SKM-1 treated with dmso at 0.1 percent for 144 hours (cell line): ENCODE results near the gene SMIM24.
"Not testable (repeated sequence)": the region's sequence is repeated elsewhere in the genome, so short reads cannot be mapped to it uniquely, and the experiment has no call there.

Experiments
- DNase-seq: peaks from one replicate; lab custom pipeline; 2025; ENCODE audit not compliant: unreplicated experiment; lab: John Stamatoyannopoulos, UW

The SMIM24 gene

DNA sequence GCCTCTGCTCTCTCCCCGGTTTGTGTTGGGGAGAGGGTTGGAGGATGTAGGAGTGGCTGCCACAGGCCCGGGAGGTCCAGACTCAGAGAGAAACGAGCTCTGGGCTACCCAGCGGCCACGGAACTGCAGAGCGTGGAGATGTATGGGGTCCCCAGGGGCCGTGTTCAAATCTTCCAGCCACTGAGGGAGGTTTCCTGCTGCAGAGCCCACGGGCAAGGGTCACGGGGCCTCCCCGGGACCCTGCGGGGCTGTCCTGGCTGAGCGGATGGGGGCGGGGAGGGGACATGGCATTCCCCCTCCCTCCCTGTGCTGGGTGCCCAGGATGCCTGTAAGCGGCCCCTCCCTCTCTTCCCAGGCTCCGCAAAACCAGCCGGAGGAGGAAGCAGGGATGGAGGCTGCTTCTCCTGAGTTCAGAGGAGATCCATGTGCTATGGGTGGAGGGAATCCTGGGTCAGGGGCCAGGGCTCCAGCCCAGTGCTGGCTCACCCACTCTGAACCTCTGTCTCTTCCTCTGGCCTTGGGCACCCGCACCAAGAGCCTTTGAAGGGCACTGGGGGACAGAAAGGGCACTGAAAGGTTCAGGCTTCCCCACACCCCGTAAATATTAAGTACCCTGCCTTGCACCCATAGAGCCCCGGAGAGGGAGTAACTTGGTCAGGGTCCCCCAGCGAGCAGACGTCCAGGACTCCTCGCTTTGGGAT is 22.6 kb downstream of the SMIM24 start:
- DNase-seq, result no peak

GRCh38 chr19:3456925-3457527 is 23.3 kb downstream of the SMIM24 start:
- DNase-seq, result no peak

GRCh38 chr19:3455960-3456601 is 24.2 kb downstream of the SMIM24 start:
- DNase-seq, result no peak

GRCh38 chr19:3455393-3455955 is 24.9 kb downstream of the SMIM24 start:
- no peak for DNase-seq

DNA sequence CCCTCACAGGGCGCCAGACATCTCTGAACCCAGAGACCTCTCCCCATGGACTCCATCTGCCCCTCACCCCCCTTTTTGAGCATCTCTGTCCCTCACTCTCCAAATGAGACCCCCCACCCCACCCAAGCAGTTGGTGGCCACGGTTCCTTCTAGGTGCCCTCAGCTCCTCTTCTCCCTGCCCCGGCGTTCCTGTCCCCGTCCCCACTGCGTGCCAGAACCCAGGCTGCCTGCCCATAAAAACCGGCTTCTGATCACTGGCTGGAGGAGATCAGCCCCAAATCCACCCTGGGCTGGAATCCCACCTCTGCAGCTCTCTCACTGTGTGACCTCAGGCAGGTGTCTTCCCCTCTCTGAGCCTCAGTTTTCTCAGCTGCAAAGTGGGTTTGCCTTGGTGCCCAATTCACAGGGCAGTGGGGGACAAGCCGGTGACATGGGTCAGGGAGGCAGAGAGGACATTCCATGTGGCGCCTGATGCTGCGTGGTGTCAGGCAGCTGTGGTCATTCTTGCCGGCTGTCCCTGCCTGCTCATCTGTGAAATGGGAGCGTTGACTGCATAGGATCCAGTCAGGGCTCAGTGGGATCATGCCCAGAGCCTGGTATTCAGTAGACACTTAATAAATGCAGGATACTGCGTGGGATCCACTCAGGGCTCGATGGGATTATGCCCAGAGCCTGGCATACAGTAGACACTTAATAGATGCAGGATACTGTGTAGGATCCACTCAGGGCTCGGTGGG is 25.5 kb downstream of the SMIM24 start:
- DNase-seq, result no peak

- DNase-seq, result no peak
Measured at GRCh38 chr19:3453840-3454239, 26.5 kb downstream of the SMIM24 start.

GRCh38 chr19:3452942-3453214 is 27.4 kb downstream of the SMIM24 start:
- DNase-seq, result not testable (repeated sequence)

- DNase-seq, result no peak
Measured at GRCh38 chr19:3452171-3452941, 28.0 kb downstream of the SMIM24 start.

DNA sequence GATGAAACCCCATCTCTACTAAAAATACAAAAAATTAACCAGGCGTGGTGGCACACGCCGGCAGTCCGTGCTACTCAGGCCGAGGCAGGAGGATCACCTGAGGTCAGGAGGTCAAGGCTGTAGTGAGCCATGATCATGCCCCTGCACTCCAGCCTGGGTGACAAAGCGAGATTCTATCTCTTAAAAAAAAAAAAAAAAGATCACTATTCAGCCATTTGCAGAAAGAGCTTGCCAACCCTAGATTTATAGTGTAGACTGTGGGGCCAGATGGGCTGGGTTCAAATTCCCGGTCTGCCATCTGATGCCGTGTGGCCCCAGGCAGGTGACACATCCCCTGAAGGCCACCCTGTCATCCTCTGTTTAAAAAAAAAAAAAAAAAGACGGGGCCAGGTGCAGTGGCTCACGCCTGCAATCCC is 28.9 kb downstream of the SMIM24 start:
- DNase-seq, result no peak

DNA sequence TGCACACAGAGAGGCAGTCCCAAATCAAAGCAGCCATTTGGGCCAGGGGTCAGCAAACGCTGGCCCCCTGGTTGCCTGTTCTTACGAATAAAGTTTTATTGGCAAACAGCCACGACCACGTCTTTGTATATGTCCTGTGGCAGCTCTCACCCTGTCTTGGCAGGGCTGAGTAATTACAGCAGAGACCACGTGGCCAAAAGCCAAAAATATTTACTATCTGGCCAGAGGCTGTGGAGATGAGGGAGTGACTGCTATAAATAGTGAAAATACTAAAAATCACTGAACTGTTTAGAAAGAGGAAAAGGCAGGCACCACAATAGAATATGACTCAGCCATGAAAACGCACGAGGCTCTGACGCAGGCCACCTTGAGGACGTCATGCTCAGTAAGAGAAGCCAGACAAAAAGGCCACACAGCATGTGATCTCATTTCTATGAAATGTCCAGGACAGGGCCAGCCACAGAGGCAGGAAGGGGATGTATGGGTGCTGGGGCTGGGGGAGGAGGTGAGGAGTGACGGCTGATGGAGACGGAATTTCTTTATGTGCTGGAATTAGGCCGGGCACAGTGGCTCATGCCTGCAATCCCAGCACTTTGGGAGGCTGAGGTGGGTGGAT is 29.4 kb downstream of the SMIM24 start:
- no peak for DNase-seq

- no peak for DNase-seq
Measured at GRCh38 chr19:3448616-3449334, 31.6 kb downstream of the SMIM24 start.

DNA sequence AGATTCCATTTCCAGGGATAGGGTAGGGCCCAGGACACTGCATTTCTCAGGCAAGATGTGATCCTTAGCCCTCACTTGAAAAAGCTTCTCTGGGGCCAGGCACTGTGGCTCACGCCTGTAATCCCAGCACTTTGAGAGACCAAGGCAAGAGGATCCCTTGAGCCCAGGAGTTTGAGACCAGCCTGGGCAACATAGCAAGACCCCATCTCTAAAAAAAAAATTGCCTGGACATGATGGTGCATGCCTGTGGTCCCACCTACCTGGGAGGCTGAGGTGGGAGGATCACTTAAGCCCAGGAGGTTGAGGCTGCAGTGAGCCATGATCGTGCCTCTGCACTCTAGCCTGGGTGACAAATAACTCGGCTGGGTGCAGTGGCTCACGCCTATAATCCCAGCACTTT is 33.7 kb downstream of the SMIM24 start:
- not testable (repeated sequence) for DNase-seq

GRCh38 chr19:3444695-3445234 is 35.6 kb downstream of the SMIM24 start:
- no peak for DNase-seq

DNA sequence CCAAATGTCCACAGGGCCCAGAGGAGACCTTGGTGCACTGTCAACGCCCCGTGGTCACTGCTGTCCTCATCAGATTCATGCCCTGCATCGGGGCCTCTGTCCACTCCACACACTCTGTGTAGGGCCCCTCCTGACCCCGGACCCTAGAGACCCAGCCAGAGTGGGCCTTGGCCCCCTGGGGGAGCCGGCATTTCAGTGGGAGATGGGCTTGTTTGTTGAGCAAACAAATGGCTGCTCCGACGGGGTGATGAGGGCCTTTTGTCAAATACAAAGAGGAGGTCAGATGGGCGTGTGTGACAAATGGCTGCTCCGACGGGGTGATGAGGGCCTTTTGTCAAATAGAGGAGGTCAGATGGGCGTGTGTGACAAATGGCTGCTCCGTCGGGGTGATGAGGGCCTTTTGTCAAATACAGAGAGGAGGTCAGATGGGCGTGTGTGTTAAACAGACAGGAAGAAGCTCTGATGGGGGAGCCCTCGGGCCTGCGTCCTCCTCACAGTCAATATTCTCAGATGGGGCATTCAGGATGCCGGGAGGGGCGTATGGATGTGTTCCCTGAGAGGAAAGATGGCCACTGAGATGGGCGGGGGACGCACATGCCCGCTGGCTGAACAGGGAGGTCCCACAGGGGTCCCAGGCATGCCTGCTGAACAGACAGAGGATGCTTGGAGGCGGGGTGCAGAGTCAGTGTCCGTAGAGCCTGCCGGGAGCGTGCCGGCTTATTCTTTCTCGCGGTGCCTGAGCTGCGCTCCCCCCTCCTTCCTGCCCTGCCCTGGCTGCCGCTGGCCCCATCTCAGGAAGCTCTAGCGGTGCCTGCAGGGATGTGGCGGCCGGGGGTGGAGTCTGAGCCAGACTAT is 36.3 kb downstream of the SMIM24 start:
- no peak for DNase-seq

DNA sequence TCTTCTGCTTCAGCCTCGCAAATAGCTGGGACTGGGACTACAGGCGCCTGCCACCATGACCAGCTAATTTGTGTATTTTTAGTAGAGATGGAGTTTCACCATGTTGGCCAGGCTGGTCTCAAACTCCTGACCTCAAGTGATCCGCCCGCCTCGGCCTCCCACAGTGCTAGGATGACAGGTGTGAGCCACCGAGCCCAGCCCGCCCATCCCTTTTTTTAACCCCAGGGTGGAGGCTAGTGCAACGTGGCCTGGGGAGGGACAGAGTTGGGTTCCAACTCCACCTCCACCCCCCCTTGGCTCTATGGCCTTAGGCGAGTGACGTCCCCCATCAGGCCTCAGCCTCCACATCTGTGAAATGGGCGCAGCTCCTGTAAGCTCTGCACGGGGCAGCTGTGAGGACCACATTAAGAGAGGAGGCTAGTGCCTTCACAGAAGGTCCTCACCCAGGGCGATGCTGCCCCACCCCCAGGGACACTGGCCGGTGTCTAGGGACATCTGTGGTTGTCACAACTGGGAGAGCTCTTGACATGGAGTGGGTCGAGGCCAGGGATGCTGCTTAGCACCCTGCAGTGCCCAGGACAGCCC is 37.7 kb downstream of the SMIM24 start:
- DNase-seq, result no peak

- DNase-seq, result no peak
Measured at GRCh38 chr19:3441986-3442329, 38.4 kb downstream of the SMIM24 start.

- DNase-seq, result no peak
Measured at GRCh38 chr19:3441089-3441985, 39.0 kb downstream of the SMIM24 start.
